Measurements from ENCODE around the gene TNNT1. TPM values are rescaled to one million over a fixed set of nuclear protein-coding genes. Genes with fewer than 3 reads are reported as not detected.
"Not testable (repeated sequence)": the region's sequence is repeated elsewhere in the genome, so short reads cannot be mapped to it uniquely, and the experiment has no call there.

TNNT1 gene
- total RNA-seq, 1 experiment from 2014 or later, result 228 TPM

DNA sequence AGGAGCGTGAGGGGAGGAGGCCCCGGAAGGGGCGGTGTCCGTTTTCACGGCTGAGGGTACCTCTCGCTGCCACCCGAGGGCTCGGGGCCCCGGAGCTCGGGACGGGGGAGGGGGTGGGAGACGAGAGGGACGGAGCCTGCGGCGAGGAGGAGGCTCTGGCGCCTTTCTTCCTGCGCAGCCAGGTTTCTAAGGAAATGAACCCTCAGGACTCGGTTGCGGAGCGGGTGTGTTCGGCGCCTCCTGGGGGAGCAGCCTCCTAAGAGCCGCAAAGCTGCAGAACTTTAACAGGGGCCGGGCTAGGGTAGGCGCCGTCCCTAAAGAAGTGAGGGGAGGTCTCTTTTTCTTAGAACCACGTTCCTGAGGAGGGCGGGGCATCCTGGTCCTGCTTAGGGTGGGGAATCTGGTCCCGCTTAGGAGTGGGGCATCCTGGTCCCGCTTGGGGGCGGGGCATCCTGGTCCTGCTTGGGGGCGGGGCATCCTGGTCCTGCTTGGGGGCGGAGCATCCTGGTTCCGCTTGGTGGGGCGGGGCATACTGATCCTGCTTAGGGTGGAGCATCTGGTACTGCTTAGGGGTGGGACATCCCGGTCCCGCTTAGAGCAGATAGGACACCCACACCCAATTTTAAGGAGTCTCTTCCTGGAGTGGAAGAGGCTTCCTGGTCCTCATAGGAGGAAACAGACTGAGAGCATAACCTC, 24.9 kb upstream of the TNNT1 start:
- CTCF ChIA-PET, result interaction anchor here (0.6 to 0.7 kb wide), 3 partner anchors 10 to 301 kb away, joined by 3 to 4 read pairs (median 3); no protein-coding TSS in a partner anchor
- POLR2A ChIA-PET (ENCODE audit: unreplicated experiment), result interaction anchor here (0.5 to 0.6 kb wide), 2 partner anchors 108 to 308 kb away, joined by 5 to 21 read pairs; no protein-coding TSS in a partner anchor
- Histone ChIP-seq H3K79me2 (ENCODE audit: low read depth) (no peaks in the 10 kb centered on the region), H3K4me3 (peak overlapping the region; percentile 88), H3K36me3 (ENCODE audit: low read depth) (no peaks in the 10 kb centered on the region), H2AFZ (peak overlapping the region; percentile 93), H3K4me2 (peak overlapping the region; percentile 94), H3K27me3 (ENCODE audit: insufficient read depth, low read depth) (no peaks in the 10 kb centered on the region), H3F3A (ENCODE audit: insufficient read depth, low read depth) (peaks cover 25% of the 10 kb centered on the region), H4K20me1 (ENCODE audit: insufficient read depth) (no peaks in the 10 kb centered on the region), H3K9me2 (ENCODE audit: insufficient read depth) (no peaks in the 10 kb centered on the region), H3K27ac (peak overlapping the region; percentile 23; the same call in 1 of the 2 replicates), H3K9me3 (ENCODE audit: insufficient read depth, low read depth) (no peaks in the 10 kb centered on the region), H3K4me1 (replicated peaks; ENCODE audit: insufficient read depth) (peaks cover 10% of the 10 kb centered on the region; the same call in 1 of the 2 replicates)
- intact Hi-C loops (cut with micrococcal nuclease; ENCODE audit: unreplicated experiment), result no loop called here
- DNase-seq, result peak; percentile 60 to 96
- TF ChIP-seq, protein P1, sequence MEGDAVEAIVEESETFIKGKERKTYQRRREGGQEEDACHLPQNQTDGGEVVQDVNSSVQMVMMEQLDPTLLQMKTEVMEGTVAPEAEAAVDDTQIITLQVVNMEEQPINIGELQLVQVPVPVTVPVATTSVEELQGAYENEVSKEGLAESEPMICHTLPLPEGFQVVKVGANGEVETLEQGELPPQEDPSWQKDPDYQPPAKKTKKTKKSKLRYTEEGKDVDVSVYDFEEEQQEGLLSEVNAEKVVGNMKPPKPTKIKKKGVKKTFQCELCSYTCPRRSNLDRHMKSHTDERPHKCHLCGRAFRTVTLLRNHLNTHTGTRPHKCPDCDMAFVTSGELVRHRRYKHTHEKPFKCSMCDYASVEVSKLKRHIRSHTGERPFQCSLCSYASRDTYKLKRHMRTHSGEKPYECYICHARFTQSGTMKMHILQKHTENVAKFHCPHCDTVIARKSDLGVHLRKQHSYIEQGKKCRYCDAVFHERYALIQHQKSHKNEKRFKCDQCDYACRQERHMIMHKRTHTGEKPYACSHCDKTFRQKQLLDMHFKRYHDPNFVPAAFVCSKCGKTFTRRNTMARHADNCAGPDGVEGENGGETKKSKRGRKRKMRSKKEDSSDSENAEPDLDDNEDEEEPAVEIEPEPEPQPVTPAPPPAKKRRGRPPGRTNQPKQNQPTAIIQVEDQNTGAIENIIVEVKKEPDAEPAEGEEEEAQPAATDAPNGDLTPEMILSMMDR (conservative IDR thresholded peaks at IDR 0.05), result no peak; the same call in 1 of the 2 replicates
- TF ChIP-seq EZH2 (IDR thresholded peaks at IDR 0.05; ENCODE audit: low read depth), result no peak
- BruUV-seq (replicated peaks), result no TSS peak

DNA sequence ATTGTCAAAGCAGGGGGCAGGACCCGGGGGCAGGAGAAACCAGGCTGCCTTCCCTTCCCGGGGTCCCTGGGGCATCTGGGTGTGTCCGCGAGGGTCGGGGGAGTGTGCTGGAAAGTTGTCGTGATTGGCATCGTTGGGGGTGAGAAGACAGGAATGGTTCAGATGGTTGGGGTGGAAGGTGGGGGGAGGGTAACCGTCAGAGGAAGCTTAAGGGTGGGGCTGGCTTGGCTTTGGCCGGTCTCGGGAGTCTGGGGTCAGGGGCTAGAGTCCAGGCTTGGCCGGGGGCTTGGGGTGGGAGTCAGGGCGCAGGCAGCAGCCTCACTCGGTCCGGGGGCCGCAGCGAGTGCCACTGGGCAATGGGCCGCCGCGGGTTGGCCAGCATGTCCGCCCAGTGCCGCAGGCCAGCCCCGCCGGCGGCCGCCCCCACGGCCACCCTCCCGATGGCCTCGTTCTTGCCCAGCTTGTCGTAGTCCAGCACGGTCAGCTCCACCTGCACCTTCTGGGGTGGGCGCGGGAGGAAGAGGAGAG, 24.2 kb upstream of the TNNT1 start:
- Histone ChIP-seq H3K4me3 (peak overlapping the region; percentile 88), H3K79me2 (ENCODE audit: low read depth) (no peaks in the 10 kb centered on the region), H3K27ac (peak overlapping the region; percentile 23; the same call in 1 of the 2 replicates), H3F3A (ENCODE audit: insufficient read depth, low read depth) (peaks cover 25% of the 10 kb centered on the region), H3K27me3 (ENCODE audit: insufficient read depth, low read depth) (no peaks in the 10 kb centered on the region), H3K4me1 (replicated peaks; ENCODE audit: insufficient read depth) (peaks cover 10% of the 10 kb centered on the region; the same call in 1 of the 2 replicates), H2AFZ (peak overlapping the region; percentile 93), H3K4me2 (peak overlapping the region; percentile 94), H3K9me3 (ENCODE audit: insufficient read depth, low read depth) (no peaks in the 10 kb centered on the region), H3K36me3 (ENCODE audit: low read depth) (no peaks in the 10 kb centered on the region), H4K20me1 (ENCODE audit: insufficient read depth) (no peaks in the 10 kb centered on the region), H3K9me2 (ENCODE audit: insufficient read depth) (no peaks in the 10 kb centered on the region)
- BruUV-seq (replicated peaks), result no TSS peak
- intact Hi-C loops (cut with micrococcal nuclease; ENCODE audit: unreplicated experiment), result no loop called here
- no peak for DNase-seq
- TF ChIP-seq, protein P1 (conservative IDR thresholded peaks at IDR 0.05), result no peak
- no peak for TF ChIP-seq EZH2 (IDR thresholded peaks at IDR 0.05; ENCODE audit: low read depth)
- POLR2A ChIA-PET (ENCODE audit: unreplicated experiment), result interaction anchor here (0.5 to 0.7 kb wide), 3 partner anchors 14 to 108 kb away, joined by 5 to 14 read pairs (median 13); no protein-coding TSS in a partner anchor
- CTCF ChIA-PET, result interaction anchor here (0.6 to 0.7 kb wide), 4 partner anchors 26 to 301 kb away, joined by 3 to 15 read pairs (median 8); no protein-coding TSS in a partner anchor

GRCh38 chr19:55172741-55173140, 23.7 kb upstream of the TNNT1 start:
- H2AFZ ChIP-seq, result peak overlapping the region; percentile 93; the same call in 1 of the 2 replicates
- BruUV-seq (replicated peaks), result TSS peak; percentile 53

DNA sequence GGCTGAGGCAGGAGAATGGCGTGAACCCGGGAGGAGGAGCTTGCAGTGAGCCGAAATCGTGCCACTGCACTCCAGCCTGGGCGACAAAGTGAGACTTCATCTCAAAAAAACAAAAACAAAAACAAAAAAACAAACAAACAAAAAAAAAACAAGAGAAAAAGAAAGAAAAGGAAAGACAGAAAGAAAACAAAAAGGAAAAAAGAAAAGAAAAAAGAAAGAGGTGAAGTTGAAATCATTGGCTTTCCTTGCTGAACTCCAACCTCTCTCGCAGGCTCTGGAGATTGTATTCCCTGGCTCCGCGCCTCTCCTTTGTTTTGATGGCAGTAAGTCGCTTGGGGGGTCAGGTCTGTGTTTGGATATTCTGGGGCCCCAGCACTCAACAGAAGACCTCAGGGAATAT, 23.3 kb upstream of the TNNT1 start:
- H3K27ac ChIP-seq; H3K79me2 ChIP-seq (ENCODE audit: low read depth); POLR2A ChIA-PET (ENCODE audit: unreplicated experiment); intact Hi-C loops (cut with micrococcal nuclease; ENCODE audit: unreplicated experiment); H3K27me3 ChIP-seq (ENCODE audit: insufficient read depth, low read depth); H2AFZ ChIP-seq; H3K9me2 ChIP-seq (ENCODE audit: insufficient read depth); H4K20me1 ChIP-seq (ENCODE audit: insufficient read depth); H3K9me3 ChIP-seq (ENCODE audit: insufficient read depth, low read depth); BruUV-seq (replicated peaks); H3K36me3 ChIP-seq (ENCODE audit: low read depth); DNase-seq; CTCF ChIA-PET: not testable (repeated sequence)
- Histone ChIP-seq H3K4me2 (peak overlapping the region; percentile 94), H3F3A (ENCODE audit: insufficient read depth, low read depth) (peaks cover 32% of the 10 kb centered on the region), H3K4me3 (peak overlapping the region; percentile 88; the same call in 1 of the 2 replicates), H3K4me1 (replicated peaks; ENCODE audit: insufficient read depth) (peaks cover 17% of the 10 kb centered on the region)

More at GRCh38 chr19:55172741-55173140, 23.7 kb upstream of the TNNT1 start:
- peaks cover 27% of the 10 kb centered on the region for H3F3A ChIP-seq (ENCODE audit: insufficient read depth, low read depth)
- TF ChIP-seq, protein P1 (conservative IDR thresholded peaks at IDR 0.05), result no peak
- TF ChIP-seq EZH2 (IDR thresholded peaks at IDR 0.05; ENCODE audit: low read depth), result no peak
- intact Hi-C loops (cut with micrococcal nuclease; ENCODE audit: unreplicated experiment), result no loop called here
- no peaks in the 10 kb centered on the region for H3K79me2 ChIP-seq (ENCODE audit: low read depth)
- no peaks in the 10 kb centered on the region for H3K9me2 ChIP-seq (ENCODE audit: insufficient read depth)
- no peaks in the 10 kb centered on the region for H3K36me3 ChIP-seq (ENCODE audit: low read depth)
- CTCF ChIA-PET, result interaction anchor here (0.7 kb wide), 2 partner anchors 82 to 280 kb away, joined by 12 to 15 read pairs; no protein-coding TSS in a partner anchor
- no peaks in the 10 kb centered on the region for H3K9me3 ChIP-seq (ENCODE audit: insufficient read depth, low read depth)
- no peak for DNase-seq
- H3K4me3 ChIP-seq, result peak overlapping the region; percentile 88; the same call in 1 of the 2 replicates
- peak overlapping the region; percentile 94 for H3K4me2 ChIP-seq
- POLR2A ChIA-PET (ENCODE audit: unreplicated experiment), result interaction anchor here (0.5 to 0.7 kb wide), 2 partner anchors 14 to 25 kb away, joined by 13 to 14 read pairs; no protein-coding TSS in a partner anchor
- no peak overlapping the region for H3K27ac ChIP-seq
- H3K27me3 ChIP-seq (ENCODE audit: insufficient read depth, low read depth), result no peaks in the 10 kb centered on the region
- H3K4me1 ChIP-seq (replicated peaks; ENCODE audit: insufficient read depth), result peaks cover 13% of the 10 kb centered on the region
- H4K20me1 ChIP-seq (ENCODE audit: insufficient read depth), result no peaks in the 10 kb centered on the region
